ENCODE data around the gene CHERP. TPM values are rescaled to one million over a fixed set of nuclear protein-coding genes. Genes with fewer than 3 reads are reported as not detected.

Gene CHERP
- total and polyA plus RNA-seq, 2 experiments from 2014 or later = 31.6 to 41.2 TPM

DNA sequence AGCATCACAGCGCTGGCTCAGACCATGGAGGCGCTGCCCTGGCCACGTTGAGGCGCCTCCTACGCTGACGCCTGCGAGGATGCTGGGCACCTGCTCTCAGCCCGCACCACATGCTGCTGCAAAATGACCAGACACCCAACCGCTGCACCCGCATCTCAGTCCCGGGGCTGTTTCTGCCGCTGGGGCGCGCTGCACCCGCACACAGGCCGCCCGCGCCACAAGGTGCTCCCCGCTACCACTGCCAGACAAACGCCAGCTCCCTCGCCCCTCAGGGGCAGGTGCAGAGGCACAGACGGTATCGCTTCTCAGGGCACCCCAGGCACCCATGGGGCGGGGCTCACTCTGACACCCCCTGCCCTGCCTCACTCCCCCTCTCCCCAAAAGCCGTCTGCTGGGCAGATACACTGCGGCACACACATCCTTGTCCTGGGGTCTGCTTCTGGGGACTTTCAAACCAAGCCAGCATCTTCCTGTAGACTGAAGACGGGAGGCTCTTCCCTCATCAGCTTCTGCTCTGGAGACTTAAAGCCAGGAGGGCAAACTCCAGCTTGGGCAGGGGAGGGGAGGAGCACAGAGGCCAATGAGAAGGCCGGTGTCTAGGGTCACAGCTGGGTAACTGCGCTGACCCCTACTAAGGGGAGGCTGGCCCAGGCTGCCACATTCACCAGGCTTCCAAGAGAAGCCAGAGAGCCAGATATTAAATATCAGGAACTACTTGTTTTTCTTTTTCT is 16.3 kb downstream of the CHERP start:
- no peak for ATAC-seq
- Histone ChIP-seq H3K27ac (ENCODE audit: low read depth) (no peak overlapping the region), H2AFZ (no peak overlapping the region), H3K27me3 (ENCODE audit: insufficient read depth) (no peaks in the 10 kb centered on the region), H3K9me2 (ENCODE audit: insufficient read depth) (no peaks in the 10 kb centered on the region), H3K79me2 (replicated peaks; ENCODE audit: insufficient read depth) (no peaks in the 10 kb centered on the region), H4K20me1 (replicated peaks; ENCODE audit: insufficient read depth) (peaks cover 19% of the 10 kb centered on the region), H3F3A (replicated peaks; ENCODE audit: low read depth) (no peaks in the 10 kb centered on the region; the same call in 1 of the 2 replicates), H3K36me3 (ENCODE audit: insufficient read depth) (peaks cover 40% of the 10 kb centered on the region), H3K4me3 (no peak overlapping the region), H3K4me1 (ENCODE audit: insufficient read depth) (no peaks in the 10 kb centered on the region), H3K4me2 (no peak overlapping the region)
- TF ChIP-seq NANOG (IDR thresholded peaks at IDR 0.05; ENCODE audit: borderline replicate concordance) (no peak), STAT1 (IDR thresholded peaks at IDR 0.05; ENCODE audit: unreplicated experiment) (no peak), JUNB (IDR thresholded peaks at IDR 0.05; ENCODE audit: unreplicated experiment) (no peak), ZNF114 (CRISPR knock-in tag; IDR thresholded peaks at IDR 0.05) (no peak), ZNF331 (CRISPR knock-in tag; IDR thresholded peaks at IDR 0.05; ENCODE audit: low read depth) (no peak), EZH2phosphoT487 (IDR thresholded peaks at IDR 0.05; ENCODE audit: unreplicated experiment) (no peak), POLR2AphosphoS5 (IDR thresholded peaks at IDR 0.05; ENCODE audit: low read depth) (no peak), CREB1 (CRISPR knock-in tag; IDR thresholded peaks at IDR 0.05; ENCODE audit: low read depth) (no peak), EZH2 (IDR thresholded peaks at IDR 0.05; ENCODE audit: low read depth, unreplicated experiment) (no peak)
- TF ChIP-seq, protein P1, sequence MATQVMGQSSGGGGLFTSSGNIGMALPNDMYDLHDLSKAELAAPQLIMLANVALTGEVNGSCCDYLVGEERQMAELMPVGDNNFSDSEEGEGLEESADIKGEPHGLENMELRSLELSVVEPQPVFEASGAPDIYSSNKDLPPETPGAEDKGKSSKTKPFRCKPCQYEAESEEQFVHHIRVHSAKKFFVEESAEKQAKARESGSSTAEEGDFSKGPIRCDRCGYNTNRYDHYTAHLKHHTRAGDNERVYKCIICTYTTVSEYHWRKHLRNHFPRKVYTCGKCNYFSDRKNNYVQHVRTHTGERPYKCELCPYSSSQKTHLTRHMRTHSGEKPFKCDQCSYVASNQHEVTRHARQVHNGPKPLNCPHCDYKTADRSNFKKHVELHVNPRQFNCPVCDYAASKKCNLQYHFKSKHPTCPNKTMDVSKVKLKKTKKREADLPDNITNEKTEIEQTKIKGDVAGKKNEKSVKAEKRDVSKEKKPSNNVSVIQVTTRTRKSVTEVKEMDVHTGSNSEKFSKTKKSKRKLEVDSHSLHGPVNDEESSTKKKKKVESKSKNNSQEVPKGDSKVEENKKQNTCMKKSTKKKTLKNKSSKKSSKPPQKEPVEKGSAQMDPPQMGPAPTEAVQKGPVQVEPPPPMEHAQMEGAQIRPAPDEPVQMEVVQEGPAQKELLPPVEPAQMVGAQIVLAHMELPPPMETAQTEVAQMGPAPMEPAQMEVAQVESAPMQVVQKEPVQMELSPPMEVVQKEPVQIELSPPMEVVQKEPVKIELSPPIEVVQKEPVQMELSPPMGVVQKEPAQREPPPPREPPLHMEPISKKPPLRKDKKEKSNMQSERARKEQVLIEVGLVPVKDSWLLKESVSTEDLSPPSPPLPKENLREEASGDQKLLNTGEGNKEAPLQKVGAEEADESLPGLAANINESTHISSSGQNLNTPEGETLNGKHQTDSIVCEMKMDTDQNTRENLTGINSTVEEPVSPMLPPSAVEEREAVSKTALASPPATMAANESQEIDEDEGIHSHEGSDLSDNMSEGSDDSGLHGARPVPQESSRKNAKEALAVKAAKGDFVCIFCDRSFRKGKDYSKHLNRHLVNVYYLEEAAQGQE (IDR thresholded peaks at IDR 0.05; ENCODE audit: unreplicated experiment) = no peak
- TF ChIP-seq, protein P2, sequence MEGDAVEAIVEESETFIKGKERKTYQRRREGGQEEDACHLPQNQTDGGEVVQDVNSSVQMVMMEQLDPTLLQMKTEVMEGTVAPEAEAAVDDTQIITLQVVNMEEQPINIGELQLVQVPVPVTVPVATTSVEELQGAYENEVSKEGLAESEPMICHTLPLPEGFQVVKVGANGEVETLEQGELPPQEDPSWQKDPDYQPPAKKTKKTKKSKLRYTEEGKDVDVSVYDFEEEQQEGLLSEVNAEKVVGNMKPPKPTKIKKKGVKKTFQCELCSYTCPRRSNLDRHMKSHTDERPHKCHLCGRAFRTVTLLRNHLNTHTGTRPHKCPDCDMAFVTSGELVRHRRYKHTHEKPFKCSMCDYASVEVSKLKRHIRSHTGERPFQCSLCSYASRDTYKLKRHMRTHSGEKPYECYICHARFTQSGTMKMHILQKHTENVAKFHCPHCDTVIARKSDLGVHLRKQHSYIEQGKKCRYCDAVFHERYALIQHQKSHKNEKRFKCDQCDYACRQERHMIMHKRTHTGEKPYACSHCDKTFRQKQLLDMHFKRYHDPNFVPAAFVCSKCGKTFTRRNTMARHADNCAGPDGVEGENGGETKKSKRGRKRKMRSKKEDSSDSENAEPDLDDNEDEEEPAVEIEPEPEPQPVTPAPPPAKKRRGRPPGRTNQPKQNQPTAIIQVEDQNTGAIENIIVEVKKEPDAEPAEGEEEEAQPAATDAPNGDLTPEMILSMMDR (conservative IDR thresholded peaks at IDR 0.05; ENCODE audit: low read depth in 2 of 2) = no peak
- TF ChIP-seq, protein P3, sequence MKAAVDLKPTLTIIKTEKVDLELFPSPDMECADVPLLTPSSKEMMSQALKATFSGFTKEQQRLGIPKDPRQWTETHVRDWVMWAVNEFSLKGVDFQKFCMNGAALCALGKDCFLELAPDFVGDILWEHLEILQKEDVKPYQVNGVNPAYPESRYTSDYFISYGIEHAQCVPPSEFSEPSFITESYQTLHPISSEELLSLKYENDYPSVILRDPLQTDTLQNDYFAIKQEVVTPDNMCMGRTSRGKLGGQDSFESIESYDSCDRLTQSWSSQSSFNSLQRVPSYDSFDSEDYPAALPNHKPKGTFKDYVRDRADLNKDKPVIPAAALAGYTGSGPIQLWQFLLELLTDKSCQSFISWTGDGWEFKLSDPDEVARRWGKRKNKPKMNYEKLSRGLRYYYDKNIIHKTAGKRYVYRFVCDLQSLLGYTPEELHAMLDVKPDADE (IDR thresholded peaks at IDR 0.05) = no peak
- TF ChIP-seq, protein P4, sequence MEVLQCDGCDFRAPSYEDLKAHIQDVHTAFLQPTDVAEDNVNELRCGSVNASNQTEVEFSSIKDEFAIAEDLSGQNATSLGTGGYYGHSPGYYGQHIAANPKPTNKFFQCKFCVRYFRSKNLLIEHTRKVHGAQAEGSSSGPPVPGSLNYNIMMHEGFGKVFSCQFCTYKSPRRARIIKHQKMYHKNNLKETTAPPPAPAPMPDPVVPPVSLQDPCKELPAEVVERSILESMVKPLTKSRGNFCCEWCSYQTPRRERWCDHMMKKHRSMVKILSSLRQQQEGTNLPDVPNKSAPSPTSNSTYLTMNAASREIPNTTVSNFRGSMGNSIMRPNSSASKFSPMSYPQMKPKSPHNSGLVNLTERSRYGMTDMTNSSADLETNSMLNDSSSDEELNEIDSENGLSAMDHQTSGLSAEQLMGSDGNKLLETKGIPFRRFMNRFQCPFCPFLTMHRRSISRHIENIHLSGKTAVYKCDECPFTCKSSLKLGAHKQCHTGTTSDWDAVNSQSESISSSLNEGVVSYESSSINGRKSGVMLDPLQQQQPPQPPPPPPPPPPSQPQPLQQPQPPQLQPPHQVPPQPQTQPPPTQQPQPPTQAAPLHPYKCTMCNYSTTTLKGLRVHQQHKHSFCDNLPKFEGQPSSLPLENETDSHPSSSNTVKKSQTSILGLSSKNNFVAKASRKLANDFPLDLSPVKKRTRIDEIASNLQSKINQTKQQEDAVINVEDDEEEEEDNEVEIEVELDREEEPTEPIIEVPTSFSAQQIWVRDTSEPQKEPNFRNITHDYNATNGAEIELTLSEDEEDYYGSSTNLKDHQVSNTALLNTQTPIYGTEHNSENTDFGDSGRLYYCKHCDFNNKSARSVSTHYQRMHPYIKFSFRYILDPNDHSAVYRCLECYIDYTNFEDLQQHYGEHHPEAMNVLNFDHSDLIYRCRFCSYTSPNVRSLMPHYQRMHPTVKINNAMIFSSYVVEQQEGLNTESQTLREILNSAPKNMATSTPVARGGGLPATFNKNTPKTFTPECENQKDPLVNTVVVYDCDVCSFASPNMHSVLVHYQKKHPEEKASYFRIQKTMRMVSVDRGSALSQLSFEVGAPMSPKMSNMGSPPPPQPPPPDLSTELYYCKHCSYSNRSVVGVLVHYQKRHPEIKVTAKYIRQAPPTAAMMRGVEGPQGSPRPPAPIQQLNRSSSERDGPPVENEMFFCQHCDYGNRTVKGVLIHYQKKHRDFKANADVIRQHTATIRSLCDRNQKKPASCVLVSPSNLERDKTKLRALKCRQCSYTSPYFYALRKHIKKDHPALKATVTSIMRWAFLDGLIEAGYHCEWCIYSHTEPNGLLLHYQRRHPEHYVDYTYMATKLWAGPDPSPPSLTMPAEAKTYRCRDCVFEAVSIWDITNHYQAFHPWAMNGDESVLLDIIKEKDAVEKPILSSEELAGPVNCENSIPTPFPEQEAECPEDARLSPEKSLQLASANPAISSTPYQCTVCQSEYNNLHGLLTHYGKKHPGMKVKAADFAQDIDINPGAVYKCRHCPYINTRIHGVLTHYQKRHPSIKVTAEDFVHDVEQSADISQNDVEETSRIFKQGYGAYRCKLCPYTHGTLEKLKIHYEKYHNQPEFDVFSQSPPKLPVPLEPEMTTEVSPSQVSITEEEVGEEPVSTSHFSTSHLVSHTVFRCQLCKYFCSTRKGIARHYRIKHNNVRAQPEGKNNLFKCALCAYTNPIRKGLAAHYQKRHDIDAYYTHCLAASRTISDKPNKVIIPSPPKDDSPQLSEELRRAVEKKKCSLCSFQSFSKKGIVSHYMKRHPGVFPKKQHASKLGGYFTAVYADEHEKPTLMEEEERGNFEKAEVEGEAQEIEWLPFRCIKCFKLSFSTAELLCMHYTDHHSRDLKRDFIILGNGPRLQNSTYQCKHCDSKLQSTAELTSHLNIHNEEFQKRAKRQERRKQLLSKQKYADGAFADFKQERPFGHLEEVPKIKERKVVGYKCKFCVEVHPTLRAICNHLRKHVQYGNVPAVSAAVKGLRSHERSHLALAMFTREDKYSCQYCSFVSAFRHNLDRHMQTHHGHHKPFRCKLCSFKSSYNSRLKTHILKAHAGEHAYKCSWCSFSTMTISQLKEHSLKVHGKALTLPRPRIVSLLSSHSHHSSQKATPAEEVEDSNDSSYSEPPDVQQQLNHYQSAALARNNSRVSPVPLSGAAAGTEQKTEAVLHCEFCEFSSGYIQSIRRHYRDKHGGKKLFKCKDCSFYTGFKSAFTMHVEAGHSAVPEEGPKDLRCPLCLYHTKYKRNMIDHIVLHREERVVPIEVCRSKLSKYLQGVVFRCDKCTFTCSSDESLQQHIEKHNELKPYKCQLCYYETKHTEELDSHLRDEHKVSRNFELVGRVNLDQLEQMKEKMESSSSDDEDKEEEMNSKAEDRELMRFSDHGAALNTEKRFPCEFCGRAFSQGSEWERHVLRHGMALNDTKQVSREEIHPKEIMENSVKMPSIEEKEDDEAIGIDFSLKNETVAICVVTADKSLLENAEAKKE (CRISPR knock-in tag; IDR thresholded peaks at IDR 0.05) = no peak
- Mint-ChIP-seq H3K9me3 (no peaks in the 10 kb centered on the region), H3K4me3 (no peak overlapping the region), H3K27ac (no peak overlapping the region), H3K36me3 (ENCODE audit: low read depth) (peaks cover 82% of the 10 kb centered on the region), H3K4me1 (no peaks in the 10 kb centered on the region), H3K27me3 (ENCODE audit: insufficient read depth, low read depth, poor library complexity) (peaks cover 3% of the 10 kb centered on the region)
- no peak for DNase-seq (ENCODE audit: low spot score)

All from GM23338 (cell line).